Vagina (tissue), 2 donors: ENCODE results near the gene TUBA4B.

Experiments
- CTCF ChIP-seq, 3 experiments: fragments of 450-650 bp in 2 of 3; fragments of 200-600 bp in 1 of 3; sonication (generic) in 1 of 3; IDR thresholded peaks; one replicate each; pipeline ENCODE4 v1.5.1; 2017 to 2019; ENCODE audit warnings: antibody characterized with exemption in 3 of 3, mild to moderate bottlenecking in 2 of 3, moderate library complexity in 2 of 3
- POLR2A ChIP-seq, 2 donors: fragments of 450-650 bp; IDR thresholded peaks; one replicate each; pipeline ENCODE4 v1.6.1; 2017; ENCODE audit warnings: antibody characterized with exemption in 2 of 2, mild to moderate bottlenecking in 2 of 2, moderate library complexity in 2 of 2
- POLR2AphosphoS5 ChIP-seq, 2 donors: sonication (generic); formaldehyde crosslinking; IDR thresholded peaks; one replicate each; pipeline ENCODE4 v1.9.0; 2017; ENCODE audit warnings: antibody characterized with exemption in 2 of 2, mild to moderate bottlenecking in 2 of 2, low read depth in 1 of 2; ENCODE audit not compliant: insufficient read depth in 1 of 2

- TF ChIP-seq POLR2AphosphoS5 (IDR thresholded peaks at IDR 0.05; ENCODE audit: insufficient read depth in 1 of 2, low read depth in 1 of 2): no peak
- TF ChIP-seq CTCF (IDR thresholded peaks at IDR 0.05): no peak
- TF ChIP-seq POLR2A (IDR thresholded peaks at IDR 0.05): no peak
Observed at GRCh38 chr2:219214141-219214540, 38.9 kb upstream of the TUBA4B start.
